OCI-LY1 (cell line): ENCODE results near the gene CACNA1I.

Source experiments
- H2AFZ ChIP-seq: fragments of 200-600 bp; sonication (generic), shearing (Covaris generic); 2 replicates; pipeline ENCODE4 v1.6.0; 2014; ENCODE audit warnings: antibody characterized with exemption, mild to moderate bottlenecking, low read length
- H3F3A ChIP-seq: fragments of 200-600 bp; sonication (generic), shearing (Covaris generic); 2 replicates; pipeline ENCODE4 v1.6.0; 2014; ENCODE audit warnings: mild to moderate bottlenecking, antibody characterized with exemption, low read length, moderate library complexity; ENCODE audit not compliant: insufficient read depth
- H3K27ac ChIP-seq: fragments of 200-600 bp; sonication (generic); 2 replicates; pipeline ENCODE4 v1.5.1; 2014; ENCODE audit warnings: low read length, mixed run types, mild to moderate bottlenecking, low read depth; ENCODE audit not compliant: poor library complexity, severe bottlenecking
- H3K27me3 ChIP-seq: fragments of 200-600 bp; sonication (generic); 2 replicates; pipeline ENCODE4 v1.6.0; 2014; ENCODE audit warnings: antibody characterized with exemption, mild to moderate bottlenecking, low read length, moderate library complexity; ENCODE audit not compliant: insufficient read depth
- H3K36me3 ChIP-seq: fragments of 200-600 bp; sonication (generic); 2 replicates; pipeline ENCODE4 v1.6.1; 2014; ENCODE audit warnings: mild to moderate bottlenecking, antibody characterized with exemption, low read length, moderate library complexity, mixed read lengths; ENCODE audit not compliant: insufficient read depth
- H3K4me1 ChIP-seq: fragments of 200-600 bp; sonication (generic); 2 replicates; pipeline ENCODE4 v1.5.1; 2014; ENCODE audit warnings: mild to moderate bottlenecking, low read length, moderate library complexity; ENCODE audit not compliant: insufficient read depth, severe bottlenecking
- H3K4me2 ChIP-seq: fragments of 200-600 bp; sonication (generic), shearing (Covaris generic); 2 replicates; pipeline ENCODE4 v1.6.1; 2014; ENCODE audit warnings: low read length
- H3K4me3 ChIP-seq: fragments of 200-600 bp; sonication (generic); 2 replicates; pipeline ENCODE4 v1.5.1; 2014; ENCODE audit warnings: low read length, low read depth, mild to moderate bottlenecking, mixed read lengths; ENCODE audit not compliant: poor library complexity, severe bottlenecking
- H3K79me2 ChIP-seq: fragments of 200-600 bp; shearing (Covaris generic); 2 replicates; pipeline ENCODE4 v1.6.1; 2016; ENCODE audit warnings: mixed run types, low read length, mixed read lengths; ENCODE audit not compliant: insufficient read depth
- H3K9ac ChIP-seq: fragments of 200-600 bp; sonication (generic), shearing (Covaris generic); 2 replicates; pipeline ENCODE4 v1.6.1; 2014; ENCODE audit warnings: mild to moderate bottlenecking, low read length, mixed read lengths
- H3K9me2 ChIP-seq: fragments of 200-600 bp; sonication (generic), shearing (Covaris generic); 2 replicates; pipeline ENCODE4 v1.6.1; 2014; ENCODE audit warnings: low read depth, mild to moderate bottlenecking, low read length, mixed read lengths
- H3K9me3 ChIP-seq: fragments of 200-600 bp; shearing (Covaris generic); 2 replicates; pipeline ENCODE4 v1.6.1; 2014; ENCODE audit warnings: low read length, mixed read lengths
- H4K20me1 ChIP-seq: fragments of 200-600 bp; sonication (generic), shearing (Covaris generic); 2 replicates; pipeline ENCODE4 v1.6.0; 2016; ENCODE audit warnings: mild to moderate bottlenecking, low read length; ENCODE audit not compliant: insufficient read depth
- CTCF ChIP-seq: fragments of 200-600 bp; sonication (generic), shearing (Covaris generic); IDR thresholded peaks from 2 replicates; pipeline ENCODE4 v1.5.1; 2017; ENCODE audit warnings: mild to moderate bottlenecking, antibody characterized with exemption, low read length, moderate library complexity, mixed read lengths
- EZH2 ChIP-seq: fragments of 200-600 bp; sonication (generic), shearing (Covaris generic); IDR thresholded peaks from 2 replicates; pipeline ENCODE4 v1.8.0; 2017; ENCODE audit warnings: borderline replicate concordance, mixed run types, mild to moderate bottlenecking, antibody characterized with exemption, low read length, moderate library complexity, mixed read lengths

Gene CACNA1I

DNA sequence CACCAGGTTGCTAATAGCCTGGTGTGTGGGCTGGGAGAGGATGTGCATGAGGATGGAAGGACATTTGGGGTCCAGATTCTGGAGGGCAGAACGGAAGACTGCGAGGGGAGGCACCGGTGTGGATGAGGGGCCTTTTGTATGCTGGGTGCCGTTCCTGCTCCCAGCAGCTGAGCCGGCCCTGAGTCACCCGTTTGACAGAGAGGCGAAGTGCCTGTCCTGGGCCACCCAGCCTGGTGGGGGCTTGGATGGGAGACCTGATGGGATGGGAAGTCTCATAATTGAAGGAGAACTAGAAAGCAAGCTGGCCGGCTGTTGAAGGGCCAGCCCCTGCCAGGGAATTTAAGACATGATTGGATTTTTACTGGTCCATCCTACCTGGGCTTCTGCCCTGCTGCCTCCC, 10.8 kb downstream of the CACNA1I start:
- H2AFZ ChIP-seq: no peak overlapping the region

GRCh38 chr22:39583066-39583667, 12.6 kb downstream of the CACNA1I start:
- Histone ChIP-seq H3K79me2 (no peaks in the 10 kb centered on the region), H3F3A (no peaks in the 10 kb centered on the region), H2AFZ (no peak overlapping the region), H3K9me3 (no peaks in the 10 kb centered on the region), H3K27ac (no peak overlapping the region), H3K27me3 (0 out of 2 replicates have a peak, but pooled peaks cover 5% of the 10 kb centered on the region), H3K4me1 (no peaks in the 10 kb centered on the region), H3K4me2 (no peak overlapping the region), H4K20me1 (no peaks in the 10 kb centered on the region), H3K36me3 (no peaks in the 10 kb centered on the region), H3K4me3 (no peak overlapping the region), H3K9ac (no peak overlapping the region), H3K9me2 (no peaks in the 10 kb centered on the region)
- TF ChIP-seq EZH2 (no peak), CTCF (no peak)

More for the DNA sequence above, 10.8 kb downstream of the CACNA1I start:
- Histone ChIP-seq H3K9me2 (no peaks in the 10 kb centered on the region), H3K4me3 (no peak overlapping the region), H3K9me3 (no peaks in the 10 kb centered on the region), H3F3A (no peaks in the 10 kb centered on the region), H3K4me1 (no peaks in the 10 kb centered on the region), H3K9ac (no peak overlapping the region), H3K27ac (no peak overlapping the region), H3K79me2 (no peaks in the 10 kb centered on the region), H3K27me3 (0 out of 2 replicates have a peak, but pooled peaks cover 5% of the 10 kb centered on the region), H4K20me1 (no peaks in the 10 kb centered on the region), H3K36me3 (no peaks in the 10 kb centered on the region), H3K4me2 (no peak overlapping the region)
- TF ChIP-seq CTCF: no peak
- no peak for TF ChIP-seq EZH2

- Histone ChIP-seq H2AFZ (no peak overlapping the region), H3K9me3 (no peaks in the 10 kb centered on the region), H3K4me3 (no peak overlapping the region), H3K27ac (no peak overlapping the region), H3K4me1 (no peaks in the 10 kb centered on the region), H3K79me2 (no peaks in the 10 kb centered on the region), H3K4me2 (no peak overlapping the region), H3K9ac (no peak overlapping the region), H3K9me2 (no peaks in the 10 kb centered on the region), H4K20me1 (no peaks in the 10 kb centered on the region), H3F3A (no peaks in the 10 kb centered on the region), H3K36me3 (no peaks in the 10 kb centered on the region), H3K27me3 (peaks cover 3% of the 10 kb centered on the region; the same call in 1 of the 2 replicates)
- TF ChIP-seq CTCF (no peak), EZH2 (no peak)
Measured at GRCh38 chr22:39589875-39590274, 19.3 kb downstream of the CACNA1I start.
